Activated T-helper 1 cell treated with Interleukin-2 at 50 U/mL for 16 hours (primary cell): ENCODE results near the gene CXXC1.
A peak's percentile ranks its signal among the peaks of the same experiment; 100 is the strongest.
"Not testable (repeated sequence)": the region's sequence is repeated elsewhere in the genome, so short reads cannot be mapped to it uniquely, and the experiment has no call there.

Experiments
- DNase-seq: peaks from one replicate; pipeline ENCODE4 v3.0.0-alpha.2; 2020; ENCODE audit warnings: low read depth

CXXC1 gene

GRCh38 chr18:50297621-50298442, 10.3 kb upstream of the CXXC1 start:
- no peak for DNase-seq

- no peak for DNase-seq
These were observed 5.5 kb upstream of the CXXC1 start for GRCh38 chr18:50293039-50293438.

- no peak for DNase-seq
These were observed 1.6 kb upstream of the CXXC1 start for GRCh38 chr18:50289108-50289443.

- not testable (repeated sequence) for DNase-seq
These were observed 1.0 kb upstream of the CXXC1 start for GRCh38 chr18:50288348-50289107.

- DNase-seq, result no peak
These were observed 458 bp downstream of the CXXC1 start for GRCh38 chr18:50287028-50287440.

GRCh38 chr18:50286391-50287027, 983 bp downstream of the CXXC1 start:
- DNase-seq, result no peak

GRCh38 chr18:50285631-50286321, 1.7 kb downstream of the CXXC1 start:
- no peak for DNase-seq

GRCh38 chr18:50285071-50285470, 2.4 kb downstream of the CXXC1 start:
- no peak for DNase-seq

- no peak for DNase-seq
These were observed 3.1 kb downstream of the CXXC1 start for GRCh38 chr18:50284255-50284885.

GRCh38 chr18:50283469-50284209, 3.9 kb downstream of the CXXC1 start:
- DNase-seq, result no peak

GRCh38 chr18:50282521-50283335, 4.8 kb downstream of the CXXC1 start:
- DNase-seq, result no peak

GRCh38 chr18:50281972-50282520, 5.4 kb downstream of the CXXC1 start:
- DNase-seq, result no peak

GRCh38 chr18:50281295-50281971, 6.1 kb downstream of the CXXC1 start, which contains the start of gene MBD1:
Gene MBD1 (minus strand): TSS chr18:50281523. CDS start chr18:50279992, 1,531 bp downstream.
- peak; percentile 94 for DNase-seq

- no peak for DNase-seq
These were observed 6.7 kb downstream of the CXXC1 start for GRCh38 chr18:50280707-50281294.

- DNase-seq, result no peak
These were observed 7.7 kb downstream of the CXXC1 start for GRCh38 chr18:50279752-50280151.

- no peak for DNase-seq
These were observed 9.6 kb downstream of the CXXC1 start for GRCh38 chr18:50277942-50278341.

GRCh38 chr18:50276452-50276851, 11.0 kb downstream of the CXXC1 start:
- DNase-seq, result no peak

- DNase-seq, result no peak
These were observed 11.9 kb downstream of the CXXC1 start for GRCh38 chr18:50275503-50276036.

- no peak for DNase-seq
These were observed 12.6 kb downstream of the CXXC1 start for GRCh38 chr18:50274941-50275340.
